ACHN (cell line): ENCODE data around the gene MTMR1.
A peak's percentile ranks its signal among the peaks of the same experiment; 100 is the strongest.

Experiments used
- DNase-seq: peaks from one replicate; pipeline ENCODE4 v3.0.0-alpha.2; 2015
- in situ Hi-C: cut with HindIII; loops from 2 replicates; pipeline ENCODE4 v1.10.0; 2017; ENCODE audit warnings: low sequenced_read_pairs, low pct_ligation_motif_present, low pct_unique_long_range_greater_than_20kb

MTMR1 gene

DNA sequence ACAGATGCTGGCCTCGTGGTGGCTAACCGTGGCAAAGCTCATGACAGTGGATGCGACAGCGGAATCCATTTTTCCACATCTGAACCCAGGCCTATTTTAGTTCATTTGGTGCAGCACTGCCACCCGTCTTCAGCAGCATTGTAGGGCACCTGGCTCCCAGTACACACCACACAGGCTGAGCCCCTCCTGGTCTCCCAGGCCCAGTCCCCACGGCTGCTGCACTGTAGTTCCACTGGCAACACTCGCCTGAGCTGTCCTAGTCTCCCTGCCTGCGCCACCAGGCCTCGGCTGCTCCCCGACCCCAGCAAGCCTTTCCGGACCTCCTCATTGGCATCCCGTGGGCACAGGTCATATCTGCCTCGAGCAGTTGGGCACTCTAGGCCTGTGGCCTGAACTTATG is 76.2 kb downstream of the MTMR1 start:
- in situ Hi-C loops = loop anchor here (25.0 kb wide), 1 partner anchor 318 kb away; no protein-coding TSS in a partner anchor
- DNase-seq = no peak

DNA sequence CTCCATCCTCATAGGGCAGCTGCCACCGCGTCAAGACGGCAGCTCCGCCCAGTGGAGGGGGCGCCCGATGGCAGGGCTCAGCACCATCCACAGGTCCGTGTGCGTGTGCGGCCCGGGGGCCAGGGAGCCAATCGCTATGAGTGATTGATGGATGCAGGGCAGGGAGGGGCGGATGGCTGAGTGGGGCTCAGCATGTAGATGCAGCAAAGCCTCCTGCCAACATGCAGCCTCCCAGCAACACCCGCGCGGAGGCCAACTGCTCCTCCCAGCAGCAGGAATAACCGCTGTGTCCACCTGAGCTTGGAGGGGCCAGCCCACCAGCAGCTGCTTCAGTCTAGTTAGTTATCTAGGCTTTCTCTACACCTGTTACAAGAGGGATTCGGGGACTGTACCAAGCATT is 77.4 kb downstream of the MTMR1 start:
- in situ Hi-C loops = loop anchor here (25.0 kb wide), 1 partner anchor 317 kb away; no protein-coding TSS in a partner anchor
- no peak for DNase-seq

- DNase-seq = no peak
- in situ Hi-C loops = loop anchor here (25.0 kb wide), 1 partner anchor 316 kb away; no protein-coding TSS in a partner anchor
Measured at GRCh38 chrX:150771116-150771515, 77.9 kb downstream of the MTMR1 start.

DNA sequence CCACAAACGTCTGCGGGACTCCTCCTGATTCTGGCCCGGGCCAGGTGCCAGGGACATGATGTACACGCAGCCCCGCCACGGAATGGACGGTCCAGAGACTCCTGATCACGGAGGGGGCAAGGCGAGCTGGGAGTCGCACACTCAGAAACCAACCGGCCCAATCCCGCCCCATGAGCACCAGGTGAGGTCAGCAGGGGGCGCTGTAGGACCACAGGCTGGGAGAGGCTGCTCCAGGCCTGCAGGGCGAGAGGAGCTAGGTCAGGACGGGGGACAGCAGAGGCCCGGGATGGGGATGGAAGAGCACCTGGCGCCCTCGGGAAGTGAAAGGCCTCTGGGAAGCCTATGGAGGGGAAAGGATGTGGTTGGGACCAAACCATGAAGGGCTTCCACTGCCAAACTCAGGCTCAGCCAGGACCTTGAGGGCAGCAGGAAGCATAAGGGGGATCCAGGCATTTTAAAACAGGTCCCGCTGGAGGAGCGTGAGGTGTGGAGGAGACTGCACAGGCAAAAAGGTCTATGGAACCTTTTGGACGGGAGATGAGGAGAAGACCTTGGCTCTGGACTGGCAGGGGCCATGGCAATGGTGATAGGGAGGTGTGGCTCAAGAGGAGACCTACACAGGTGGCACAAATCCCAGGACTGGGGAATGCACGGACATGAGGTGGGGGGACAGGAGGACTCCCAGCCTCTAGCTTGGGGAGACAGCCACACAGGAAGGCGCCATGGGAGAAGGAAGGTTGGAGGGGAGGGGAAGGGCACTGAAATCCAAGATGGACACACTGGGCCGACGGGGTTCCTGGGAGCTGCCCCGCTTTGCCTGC is 79.2 kb downstream of the MTMR1 start:
- DNase-seq = peak; percentile 56
- in situ Hi-C loops = loop anchor here (25.0 kb wide), 1 partner anchor 315 kb away; no protein-coding TSS in a partner anchor

GRCh38 chrX:150773117-150773516 is 79.9 kb downstream of the MTMR1 start:
- in situ Hi-C loops = loop anchor here (25.0 kb wide), 1 partner anchor 314 kb away; no protein-coding TSS in a partner anchor
- no peak for DNase-seq

DNA sequence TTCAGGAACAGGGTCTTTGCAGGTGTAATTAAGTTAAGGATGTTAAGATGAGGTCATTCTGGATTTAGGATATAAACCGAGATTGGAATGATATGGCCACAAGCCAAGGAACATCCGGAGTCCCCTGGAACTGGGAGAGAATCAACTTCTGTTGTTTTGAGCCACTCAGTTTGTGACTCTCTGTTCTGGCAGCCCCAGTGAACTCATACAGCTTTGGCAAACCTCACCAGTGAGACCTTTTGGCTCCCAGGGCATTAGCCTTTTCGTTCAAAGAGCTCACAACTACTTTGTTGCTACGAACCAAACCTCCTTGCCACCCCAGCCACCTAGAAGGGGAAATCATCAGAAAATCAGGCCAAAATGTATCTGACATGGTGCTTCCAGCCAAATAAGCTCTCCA is 80.4 kb downstream of the MTMR1 start:
- no peak for DNase-seq
- in situ Hi-C loops = loop anchor here (25.0 kb wide), 1 partner anchor 314 kb away; no protein-coding TSS in a partner anchor

DNA sequence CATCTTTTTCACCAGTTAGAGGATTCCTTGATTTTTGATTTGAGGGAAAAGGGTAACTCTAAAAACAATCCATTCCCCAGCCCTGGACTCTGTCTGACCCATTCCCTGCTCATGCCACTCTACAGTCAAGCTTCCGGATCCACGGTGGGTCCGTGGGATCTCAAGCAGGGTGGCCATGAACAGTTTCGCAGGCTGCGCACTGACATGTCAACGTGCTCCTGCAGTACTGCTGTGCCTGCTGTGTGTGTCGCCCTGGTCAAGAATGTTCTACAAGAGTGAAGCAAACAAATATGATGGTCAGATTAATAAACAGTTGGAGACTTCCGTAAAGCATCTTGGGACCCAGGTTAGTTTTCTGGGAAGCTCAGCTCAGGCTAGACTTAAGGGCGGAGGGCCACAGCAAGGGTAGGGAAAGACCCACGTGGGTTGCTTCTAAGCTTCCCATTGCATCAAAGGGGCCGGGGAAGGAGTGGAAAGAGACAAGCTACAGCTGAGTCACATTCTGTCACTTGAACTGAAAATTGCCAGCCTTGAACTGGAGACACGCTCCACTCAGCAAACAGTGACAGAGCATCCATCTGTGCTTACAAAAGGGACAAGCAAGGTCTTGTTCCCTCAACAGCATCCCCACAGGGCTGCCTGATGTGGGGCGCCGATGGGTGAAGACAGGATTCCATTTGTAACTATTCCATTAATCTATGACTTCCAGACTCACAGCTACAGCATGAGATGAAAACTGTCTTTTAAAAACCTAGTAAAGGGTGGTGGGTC is 81.8 kb downstream of the MTMR1 start:
- no peak for DNase-seq
- in situ Hi-C loops = loop anchor here (25.0 kb wide), 1 partner anchor 312 kb away; no protein-coding TSS in a partner anchor

DNA sequence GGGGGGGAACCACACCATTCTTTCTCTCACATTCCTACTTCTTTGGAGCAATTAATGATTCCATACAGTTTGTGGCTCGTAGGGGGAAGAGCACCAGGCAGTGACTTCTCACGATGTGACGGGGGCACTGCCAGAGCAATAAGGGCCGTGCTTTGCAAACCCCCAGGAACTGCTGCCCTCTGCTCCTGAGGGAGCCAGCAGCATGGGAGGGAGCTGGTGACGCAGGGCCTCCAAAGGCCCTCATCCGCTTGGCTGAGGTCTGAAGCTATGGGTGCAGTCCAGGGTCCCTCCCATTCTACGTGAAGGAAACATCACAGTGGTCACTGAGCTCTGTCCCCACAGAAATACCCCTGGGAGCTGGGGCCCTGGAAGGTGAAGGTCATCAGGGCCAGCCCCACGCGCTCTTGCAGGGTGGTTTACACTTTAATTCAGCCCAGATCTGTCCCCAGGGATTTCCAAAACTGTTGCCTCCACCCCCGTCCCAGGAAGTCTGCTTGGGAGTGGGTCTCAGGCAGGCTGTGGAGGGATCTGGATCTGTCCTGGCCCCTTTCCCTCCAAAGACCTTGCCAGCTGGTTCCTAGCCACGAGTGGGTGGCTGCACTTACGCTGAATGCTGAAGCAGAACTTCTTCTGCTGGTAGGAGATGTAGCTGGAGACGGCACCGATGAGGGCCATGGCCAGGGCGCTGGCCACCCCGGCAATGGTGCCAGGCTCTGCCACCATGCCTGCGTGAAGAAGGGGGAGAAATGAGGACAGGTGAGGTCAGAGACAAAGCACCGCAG is 82.6 kb downstream of the MTMR1 start:
- in situ Hi-C loops = no loop called here
- DNase-seq = no peak

- in situ Hi-C loops = no loop called here
Measured at GRCh38 chrX:150777328-150777992, 84.3 kb downstream of the MTMR1 start.

DNA sequence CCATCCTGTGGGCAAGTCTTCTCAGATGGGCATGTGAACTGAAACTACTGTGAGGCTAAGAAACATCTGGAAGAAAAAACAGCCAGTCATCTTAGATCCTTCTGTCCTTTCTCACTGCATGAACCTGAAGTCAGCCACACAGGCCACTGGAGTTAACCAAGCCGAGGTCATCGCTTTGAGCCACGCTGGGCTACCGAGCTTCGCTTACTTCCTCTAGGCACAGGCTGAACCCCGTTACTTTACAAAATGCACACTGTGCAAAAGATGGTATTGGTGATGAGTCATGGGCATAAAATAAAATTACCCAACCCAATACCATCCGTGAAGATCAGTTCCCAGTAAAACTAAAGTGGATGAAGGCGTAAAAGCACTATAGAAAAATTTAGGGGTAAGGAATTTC is 86.2 kb downstream of the MTMR1 start:
- in situ Hi-C loops = no loop called here

More at GRCh38 chrX:150777328-150777992, 84.3 kb downstream of the MTMR1 start:
- no peak for DNase-seq

DNA sequence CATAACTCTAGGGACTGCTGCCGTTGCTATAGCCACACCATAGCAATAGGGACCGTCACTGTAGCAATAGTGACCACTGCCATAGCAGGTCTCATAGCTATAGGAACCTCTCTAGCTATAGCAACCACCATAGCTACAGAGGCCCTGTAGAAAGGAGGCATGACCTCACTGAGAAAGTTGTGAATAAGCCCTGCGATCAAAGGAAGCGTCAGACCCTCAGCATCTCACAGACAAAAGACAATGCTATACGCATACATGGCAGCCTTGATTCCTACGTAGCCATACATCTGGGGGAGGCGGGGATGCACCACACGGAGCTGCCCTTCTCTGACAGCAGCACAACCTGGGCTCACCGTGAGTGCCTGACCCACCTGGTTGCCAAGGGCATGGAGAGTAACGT is 88.5 kb downstream of the MTMR1 start:
- no peak for DNase-seq
- in situ Hi-C loops = no loop called here

More for the DNA sequence above, 86.2 kb downstream of the MTMR1 start:
- no peak for DNase-seq

DNA sequence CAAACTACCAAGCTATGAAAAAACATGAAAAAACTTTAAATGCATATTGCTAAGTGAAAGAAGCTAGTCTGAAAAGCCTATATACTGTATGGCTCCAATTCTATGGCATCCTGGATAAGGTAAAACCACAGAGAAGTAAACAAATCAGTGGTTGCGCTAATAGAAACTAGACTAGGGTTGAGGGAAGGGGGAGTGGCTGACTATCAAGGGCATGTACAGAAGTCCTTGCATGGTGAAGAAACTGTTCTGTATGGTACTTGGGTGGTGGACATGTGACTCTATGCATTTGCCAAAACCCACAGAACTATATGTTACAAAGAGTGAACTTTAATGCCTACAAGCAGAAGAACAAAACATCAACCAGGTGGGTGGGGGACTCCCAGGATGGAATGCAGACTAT is 96.8 kb downstream of the MTMR1 start:
- DNase-seq = no peak
- in situ Hi-C loops = no loop called here

- in situ Hi-C loops = no loop called here
- DNase-seq = no peak
Measured at GRCh38 chrX:150792949-150793527, 99.8 kb downstream of the MTMR1 start.

- in situ Hi-C loops = no loop called here
- DNase-seq = no peak
Measured at GRCh38 chrX:150805736-150806135, 112.5 kb downstream of the MTMR1 start.

- in situ Hi-C loops = no loop called here
Measured at GRCh38 chrX:150806827-150807226, 113.6 kb downstream of the MTMR1 start.

DNA sequence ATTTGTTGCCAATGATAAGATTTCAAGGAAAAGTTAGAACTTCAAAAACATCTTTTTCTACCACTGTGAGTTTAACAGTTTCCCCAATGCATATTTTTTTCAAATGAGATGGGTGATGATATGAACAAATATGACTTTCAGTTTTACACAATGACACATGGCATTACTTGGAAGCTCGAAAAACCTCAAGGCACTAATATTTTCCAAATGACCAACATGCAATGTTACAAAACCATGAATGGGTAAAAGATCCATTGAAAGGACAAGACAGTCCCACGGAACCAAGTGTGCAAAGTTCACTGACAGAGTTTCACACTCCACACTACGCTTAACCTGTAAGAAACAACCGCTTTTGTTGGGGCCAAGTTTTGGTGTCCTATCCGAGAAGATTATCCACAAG is 120.7 kb downstream of the MTMR1 start:
- in situ Hi-C loops = no loop called here

More at GRCh38 chrX:150806827-150807226, 113.6 kb downstream of the MTMR1 start:
- DNase-seq = no peak

More for the DNA sequence above, 120.7 kb downstream of the MTMR1 start:
- no peak for DNase-seq
